ENCODE data around the gene SORL1.

SORL1 gene

GRCh38 chr11:121533601-121534000 is 81.5 kb downstream of the SORL1 start:
- no peaks in the 10 kb centered on the region for H3K36me3 ChIP-seq (ENCODE audit: insufficient read depth, low read length)
- H3K4me3 ChIP-seq, result no peak overlapping the region
- H3K9ac ChIP-seq (ENCODE audit: insufficient read length), result no peak overlapping the region
- H3K27ac ChIP-seq, result no peak overlapping the region
- TF ChIP-seq EZH2 (IDR thresholded peaks at IDR 0.05), result no peak
- TF ChIP-seq POLR2AphosphoS5 (IDR thresholded peaks at IDR 0.05; ENCODE audit: borderline replicate concordance, low read depth, low read length), result no peak
- no peak for TF ChIP-seq FOXP2 (optimal IDR thresholded peaks at IDR 0.05; ENCODE audit: control extremely low read depth, extremely low read length, insufficient read depth)
- no peak for DNase-seq (ENCODE audit: low read depth, low spot score)
- no peaks in the 10 kb centered on the region for H3K9me3 ChIP-seq (ENCODE audit: low read depth, low read length)

- Histone ChIP-seq H3K4me3 (no peak overlapping the region), H3K9me3 (ENCODE audit: low read depth, low read length) (no peaks in the 10 kb centered on the region), H3K9ac (ENCODE audit: insufficient read length) (no peak overlapping the region), H3K36me3 (ENCODE audit: insufficient read depth, low read length) (no peaks in the 10 kb centered on the region), H3K27ac (no peak overlapping the region)
- no peak for TF ChIP-seq EZH2 (IDR thresholded peaks at IDR 0.05)
- no peak for TF ChIP-seq POLR2AphosphoS5 (IDR thresholded peaks at IDR 0.05; ENCODE audit: borderline replicate concordance, low read depth, low read length)
- no peak for DNase-seq (ENCODE audit: low read depth, low spot score)
Observed at GRCh38 chr11:121534131-121535093, 82.3 kb downstream of the SORL1 start.

- Histone ChIP-seq H3K36me3 (ENCODE audit: insufficient read depth, low read length) (no peaks in the 10 kb centered on the region), H3K9me3 (ENCODE audit: low read depth, low read length) (no peaks in the 10 kb centered on the region), H3K4me3 (no peak overlapping the region), H3K27ac (no peak overlapping the region), H3K9ac (ENCODE audit: insufficient read length) (no peak overlapping the region)
- DNase-seq (ENCODE audit: low read depth, low spot score), result no peak
- no peak for TF ChIP-seq EZH2 (IDR thresholded peaks at IDR 0.05)
- TF ChIP-seq FOXP2 (optimal IDR thresholded peaks at IDR 0.05; ENCODE audit: control extremely low read depth, extremely low read length, insufficient read depth), result no peak
- no peak for TF ChIP-seq POLR2AphosphoS5 (IDR thresholded peaks at IDR 0.05; ENCODE audit: borderline replicate concordance, low read depth, low read length)
Observed at GRCh38 chr11:121535129-121535796, 83.1 kb downstream of the SORL1 start.

GRCh38 chr11:121536126-121536525 is 84.0 kb downstream of the SORL1 start:
- no peaks in the 10 kb centered on the region for H3K9me3 ChIP-seq (ENCODE audit: low read depth, low read length)
- no peak overlapping the region for H3K27ac ChIP-seq

GRCh38 chr11:121538054-121538453 is 85.9 kb downstream of the SORL1 start:
- DNase-seq (ENCODE audit: low read depth, low spot score), result no peak
- no peak overlapping the region for H3K27ac ChIP-seq
- H3K9ac ChIP-seq (ENCODE audit: insufficient read length), result no peak overlapping the region
- H3K9me3 ChIP-seq (ENCODE audit: low read depth, low read length), result no peaks in the 10 kb centered on the region
- TF ChIP-seq FOXP2 (optimal IDR thresholded peaks at IDR 0.05; ENCODE audit: control extremely low read depth, extremely low read length, insufficient read depth) (no peak), EZH2 (IDR thresholded peaks at IDR 0.05) (no peak), POLR2AphosphoS5 (IDR thresholded peaks at IDR 0.05; ENCODE audit: borderline replicate concordance, low read depth, low read length) (no peak)
- no peak overlapping the region for H3K4me3 ChIP-seq
- no peaks in the 10 kb centered on the region for H3K36me3 ChIP-seq (ENCODE audit: insufficient read depth, low read length)

More at GRCh38 chr11:121536126-121536525, 84.0 kb downstream of the SORL1 start:
- Histone ChIP-seq H3K4me3 (no peak overlapping the region), H3K36me3 (ENCODE audit: insufficient read depth, low read length) (no peaks in the 10 kb centered on the region), H3K9ac (ENCODE audit: insufficient read length) (no peak overlapping the region)
- no peak for DNase-seq (ENCODE audit: low read depth, low spot score)
- TF ChIP-seq FOXP2 (optimal IDR thresholded peaks at IDR 0.05; ENCODE audit: control extremely low read depth, extremely low read length, insufficient read depth), result no peak

GRCh38 chr11:121539000-121539399 is 86.9 kb downstream of the SORL1 start:
- Histone ChIP-seq H3K9ac (ENCODE audit: insufficient read length) (no peak overlapping the region), H3K9me3 (ENCODE audit: low read depth, low read length) (no peaks in the 10 kb centered on the region), H3K27ac (no peak overlapping the region), H3K4me3 (no peak overlapping the region), H3K36me3 (ENCODE audit: insufficient read depth, low read length) (no peaks in the 10 kb centered on the region)
- no peak for DNase-seq (ENCODE audit: low read depth, low spot score)
- TF ChIP-seq EZH2 (IDR thresholded peaks at IDR 0.05) (no peak), FOXP2 (optimal IDR thresholded peaks at IDR 0.05; ENCODE audit: control extremely low read depth, extremely low read length, insufficient read depth) (no peak), POLR2AphosphoS5 (IDR thresholded peaks at IDR 0.05; ENCODE audit: borderline replicate concordance, low read depth, low read length) (no peak)

- Histone ChIP-seq H3K9ac (ENCODE audit: insufficient read length) (no peak overlapping the region), H3K9me3 (ENCODE audit: low read depth, low read length) (no peaks in the 10 kb centered on the region), H3K4me3 (no peak overlapping the region), H3K27ac (no peak overlapping the region), H3K36me3 (ENCODE audit: insufficient read depth, low read length) (no peaks in the 10 kb centered on the region)
- no peak for TF ChIP-seq POLR2AphosphoS5 (IDR thresholded peaks at IDR 0.05; ENCODE audit: borderline replicate concordance, low read depth, low read length)
- TF ChIP-seq FOXP2 (optimal IDR thresholded peaks at IDR 0.05; ENCODE audit: control extremely low read depth, extremely low read length, insufficient read depth), result no peak
- TF ChIP-seq EZH2 (IDR thresholded peaks at IDR 0.05), result no peak
- no peak for DNase-seq (ENCODE audit: low read depth, low spot score)
Observed at GRCh38 chr11:121540627-121541026, 88.5 kb downstream of the SORL1 start.

GRCh38 chr11:121543836-121544380 is 91.8 kb downstream of the SORL1 start:
- Histone ChIP-seq H3K36me3 (ENCODE audit: insufficient read depth, low read length) (no peaks in the 10 kb centered on the region), H3K27ac (no peak overlapping the region), H3K9me3 (ENCODE audit: low read depth, low read length) (no peaks in the 10 kb centered on the region), H3K4me3 (no peak overlapping the region), H3K9ac (ENCODE audit: insufficient read length) (no peak overlapping the region)
- TF ChIP-seq EZH2 (IDR thresholded peaks at IDR 0.05) (no peak), FOXP2 (optimal IDR thresholded peaks at IDR 0.05; ENCODE audit: control extremely low read depth, extremely low read length, insufficient read depth) (no peak)
- no peak for DNase-seq (ENCODE audit: low read depth, low spot score)
